ENCODE measurements around the gene HNRNPA1.
"Not testable (repeated sequence)": the region's sequence is repeated elsewhere in the genome, so short reads cannot be mapped to it uniquely, and the experiment has no call there.

The HNRNPA1 gene
- total RNA-seq: 82.9 to 281 (median 189) reads per million in 18 experiments

DNA sequence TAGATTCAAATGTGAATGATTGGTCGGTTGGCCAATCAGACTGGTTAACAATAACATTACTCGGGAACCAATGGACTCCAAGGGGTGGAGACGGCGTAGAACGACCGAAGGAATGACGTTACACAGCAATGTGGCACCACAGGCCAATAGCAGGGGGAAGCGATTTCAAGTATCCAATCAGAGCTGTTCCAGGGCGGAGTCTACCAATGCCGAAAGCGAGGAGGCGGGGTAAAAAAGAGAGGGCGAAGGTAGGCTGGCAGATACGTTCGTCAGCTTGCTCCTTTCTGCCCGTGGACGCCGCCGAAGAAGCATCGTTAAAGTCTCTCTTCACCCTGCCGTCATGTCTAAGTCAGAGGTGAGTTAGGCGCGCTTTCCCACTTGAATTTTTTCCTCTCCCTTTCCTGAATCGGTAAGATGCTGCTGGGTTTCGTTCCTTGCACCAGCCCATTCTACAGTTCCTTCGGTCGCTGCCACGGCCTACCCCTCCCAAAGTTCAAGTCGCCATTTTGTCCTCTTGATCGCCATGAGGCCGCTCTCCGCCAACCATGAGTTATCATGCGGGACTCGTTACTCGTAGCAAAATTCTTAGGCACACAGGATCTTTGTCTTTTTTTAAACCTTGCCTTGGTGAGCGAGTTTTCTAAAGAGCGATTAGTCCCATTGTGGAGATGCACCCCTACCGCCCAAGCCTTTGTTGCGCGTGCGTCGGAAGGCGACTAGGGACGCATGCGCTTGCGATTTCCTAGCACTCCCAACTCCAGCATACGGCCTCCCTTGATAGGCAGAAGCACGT, at the start of gene HNRNPA1:
TSS of gene HNRNPA1 (plus strand) at position 259 of the 793 bp plus-strand sequence. CDS start at position 341, 82 bp downstream.
- DNase-seq: peak; percentile 99 to 100

DNA sequence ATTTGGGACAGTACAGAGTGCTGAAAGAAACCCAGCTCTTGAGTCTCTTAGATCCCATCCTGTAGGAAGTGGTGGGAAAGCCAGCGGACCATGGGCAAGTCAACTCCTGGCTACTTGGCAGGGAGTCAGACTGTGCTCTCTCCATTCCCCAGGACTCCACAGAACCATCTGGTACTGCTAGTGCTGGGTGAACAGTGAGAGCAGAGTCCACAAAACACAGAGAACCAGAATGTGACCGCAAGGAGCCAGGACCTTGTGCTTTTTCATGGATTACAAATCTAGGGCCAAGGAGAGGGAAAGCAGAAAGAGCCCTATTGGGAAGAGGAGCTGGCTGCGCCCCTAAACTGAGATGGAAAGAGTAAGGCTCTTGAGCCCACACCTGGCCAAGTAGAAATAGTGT, 49.3 kb upstream of the HNRNPA1 start:
- not testable (repeated sequence) for DNase-seq

DNA sequence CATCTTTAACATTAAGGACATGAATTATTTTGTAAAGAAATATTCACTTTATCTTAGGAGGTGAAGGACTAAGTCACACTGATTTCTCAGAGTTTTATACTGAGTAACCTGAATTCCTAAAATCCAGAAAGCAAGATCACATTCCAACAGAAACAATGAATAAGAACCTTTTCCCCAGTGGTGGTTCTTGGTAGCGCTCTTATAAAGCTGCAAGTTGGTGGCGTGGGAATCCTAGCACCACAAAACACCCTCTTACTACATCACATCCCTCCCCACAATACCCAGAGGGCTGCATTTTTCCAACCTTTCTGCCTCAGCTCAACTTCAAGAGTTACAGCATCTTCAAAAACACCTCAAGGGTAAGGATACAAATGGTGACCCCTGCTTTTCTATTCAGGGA, 47.7 kb upstream of the HNRNPA1 start:
- DNase-seq: no peak

DNA sequence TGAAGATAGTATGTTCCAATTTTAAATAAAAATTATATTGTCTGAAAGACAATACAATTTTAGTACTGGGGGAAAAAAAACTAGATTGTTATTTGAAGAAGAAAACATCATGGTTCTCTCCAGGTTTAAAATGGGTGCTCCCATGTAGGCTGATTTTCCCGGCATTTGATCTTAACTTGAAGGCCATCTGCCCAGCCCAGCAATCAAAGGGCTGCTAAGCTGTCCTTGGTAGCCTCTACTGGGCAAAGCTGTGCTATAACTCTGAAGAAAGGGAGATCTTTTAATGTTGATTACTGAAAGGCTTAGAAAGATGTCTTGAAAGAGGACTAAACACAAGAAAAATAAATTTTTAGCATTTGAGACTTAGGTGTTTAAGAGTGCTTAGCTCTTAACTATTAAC, 42.0 kb upstream of the HNRNPA1 start:
- DNase-seq: no peak

DNA sequence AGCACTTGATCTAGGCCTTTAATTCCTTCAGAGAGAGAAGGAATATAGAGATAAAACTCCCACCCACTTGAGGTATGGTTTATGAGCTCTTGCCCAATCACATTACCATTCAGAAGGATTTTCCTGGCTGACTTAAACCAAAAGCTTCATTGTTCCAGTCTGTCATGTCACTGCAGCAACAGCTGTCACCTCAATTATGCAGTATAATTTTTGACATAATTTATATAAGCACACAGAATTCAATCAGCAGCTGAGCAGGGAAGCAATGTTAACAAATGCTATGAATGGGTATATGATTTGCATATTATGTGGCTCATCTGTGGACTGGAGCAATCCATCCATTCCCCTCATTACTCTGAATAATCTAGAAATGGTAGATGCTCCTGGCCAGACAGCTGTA, 40.9 kb upstream of the HNRNPA1 start:
- no peak for DNase-seq

DNA sequence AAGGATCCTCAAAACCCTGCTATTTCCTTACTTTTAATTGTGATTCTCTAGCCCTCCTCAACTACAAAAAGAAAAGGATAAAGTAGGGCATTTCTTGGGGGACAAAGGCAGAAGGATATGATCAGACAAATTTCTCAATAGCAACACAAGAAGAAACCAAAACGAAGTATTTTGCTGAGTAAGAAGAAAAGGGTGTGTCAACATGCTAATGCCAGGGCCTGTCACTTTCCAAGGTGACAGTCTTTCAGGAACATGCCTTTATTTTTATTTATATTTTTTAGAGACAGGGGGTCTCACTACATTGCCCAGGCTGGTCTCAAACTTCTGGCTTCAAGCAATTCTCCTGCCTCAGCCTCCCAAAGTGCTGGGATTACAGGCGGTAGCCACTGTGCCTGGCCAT, 40.4 kb upstream of the HNRNPA1 start:
- no peak for DNase-seq

DNA sequence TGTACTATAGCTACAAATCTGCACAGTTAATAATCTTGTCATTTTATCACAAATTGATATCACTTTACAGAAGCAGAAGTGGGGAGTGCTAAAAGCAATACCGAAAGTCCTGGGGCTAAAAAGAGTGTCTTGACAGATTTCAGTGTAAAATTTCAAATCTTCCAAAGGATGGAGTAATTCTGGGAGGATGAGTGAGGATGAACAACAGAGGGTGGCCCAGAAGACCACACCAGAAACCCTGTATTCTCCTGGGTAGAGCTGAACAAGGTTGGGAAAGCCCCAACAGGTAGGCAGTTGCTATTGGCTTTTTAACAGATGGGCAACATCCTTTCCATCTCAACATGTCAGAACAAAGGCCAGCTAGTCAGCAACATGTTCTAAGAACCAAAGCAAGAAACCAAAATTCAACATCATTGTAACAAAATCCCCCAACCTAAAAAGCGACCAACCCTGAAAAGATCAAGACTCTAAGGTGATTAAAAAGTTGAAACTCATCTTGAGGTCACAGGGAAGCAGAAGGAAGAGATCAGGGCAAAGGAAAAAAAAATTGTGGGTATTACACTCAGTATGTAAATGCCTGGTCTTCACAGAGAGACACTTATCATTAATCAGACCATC, 39.4 kb upstream of the HNRNPA1 start:
- no peak for DNase-seq

DNA sequence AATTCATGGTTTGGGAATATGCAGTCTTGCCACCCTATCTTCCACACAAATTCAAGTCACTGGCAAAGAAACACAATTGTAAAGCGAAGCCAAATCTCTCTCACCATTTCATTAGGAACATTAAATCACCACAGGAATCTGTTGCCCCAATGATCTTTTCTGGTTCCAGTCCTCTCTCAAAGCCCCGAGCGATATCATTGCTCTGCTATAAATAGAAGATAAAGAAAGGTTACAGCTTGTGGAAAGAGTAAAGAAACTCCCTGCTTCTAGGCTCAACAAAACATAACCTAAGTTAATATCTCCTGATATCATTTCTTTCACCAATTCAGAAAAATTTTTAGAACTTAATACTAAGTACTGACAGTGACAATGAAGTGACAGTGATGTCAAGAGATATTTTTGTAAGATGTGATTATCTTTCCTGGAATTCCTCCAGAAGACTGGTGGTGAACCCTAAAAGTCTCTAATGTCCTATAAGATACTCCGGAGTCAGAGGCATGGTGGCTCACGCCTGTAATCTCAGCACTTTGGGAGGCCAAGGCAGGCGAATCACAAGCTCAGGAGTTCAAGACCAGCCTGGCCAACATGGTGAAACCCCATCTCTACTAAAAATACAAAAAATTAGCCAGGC, 34.4 kb upstream of the HNRNPA1 start:
- DNase-seq: no peak

DNA sequence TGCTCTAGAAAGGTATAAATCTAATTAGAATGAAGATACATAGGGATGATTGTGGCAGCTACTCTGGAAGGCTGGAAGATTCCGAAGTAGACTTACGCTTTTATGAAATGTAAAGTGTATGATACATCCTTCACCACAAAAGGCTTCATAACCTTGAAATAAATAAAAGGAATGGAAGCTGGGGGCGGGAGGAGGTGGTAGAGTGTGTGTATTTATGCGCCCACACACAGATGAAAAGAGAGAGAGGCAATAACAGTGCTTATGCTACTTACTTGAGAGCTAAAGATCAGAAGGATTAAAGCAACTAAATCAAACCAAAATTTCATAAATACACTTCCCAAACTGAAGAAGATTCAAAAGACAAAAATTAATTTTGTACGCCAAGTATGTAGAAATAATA, 31.0 kb upstream of the HNRNPA1 start:
- no peak for DNase-seq

DNA sequence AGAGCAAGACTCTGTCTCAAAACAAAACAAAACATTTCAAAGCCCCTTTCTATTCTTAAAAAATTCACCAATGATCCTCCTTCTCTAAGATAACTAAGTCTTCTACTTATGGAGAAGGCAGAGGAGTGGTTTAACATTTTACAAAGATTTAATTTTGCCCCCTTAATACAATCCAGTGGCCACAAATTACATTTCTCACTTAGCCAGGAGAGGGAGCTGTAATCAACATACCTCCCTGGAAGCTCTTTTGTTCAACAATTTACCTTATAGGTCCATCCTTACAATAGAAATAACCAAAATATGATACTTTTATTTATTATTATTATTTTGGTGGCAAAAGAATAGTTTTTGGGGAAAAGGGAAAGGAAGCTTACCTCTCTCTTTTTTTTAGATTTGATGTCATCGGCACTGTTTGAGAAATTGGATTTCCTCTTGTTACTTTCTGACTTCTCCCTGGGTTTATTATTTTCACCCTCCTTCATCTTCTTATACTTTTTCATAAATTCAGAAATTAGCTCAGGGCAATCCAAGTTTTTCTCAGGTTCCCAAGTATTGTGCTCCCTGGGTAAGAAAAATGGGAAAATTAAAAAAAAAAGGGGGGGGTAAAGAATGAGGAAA, 28.8 kb upstream of the HNRNPA1 start:
- peak; percentile 44 for DNase-seq

DNA sequence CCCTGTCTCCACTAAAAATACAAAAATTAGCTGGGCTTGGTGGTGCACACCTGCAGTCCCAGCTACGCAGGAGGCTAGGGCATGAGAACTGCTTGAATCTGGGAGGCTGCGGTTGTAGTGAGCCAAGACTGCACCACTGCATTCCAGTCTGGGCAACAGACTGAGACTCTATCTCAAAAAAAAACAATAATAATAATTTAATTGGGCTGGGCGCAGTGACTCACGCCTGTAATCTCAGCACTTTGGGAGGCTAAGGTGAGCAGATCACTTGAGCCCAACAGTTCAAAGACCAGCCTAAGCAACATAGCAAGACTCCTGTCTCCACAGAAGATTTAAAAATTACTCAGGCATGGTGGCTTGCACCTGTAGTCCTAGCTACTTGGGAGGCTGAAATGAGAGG, 27.3 kb upstream of the HNRNPA1 start:
- no peak for DNase-seq

DNA sequence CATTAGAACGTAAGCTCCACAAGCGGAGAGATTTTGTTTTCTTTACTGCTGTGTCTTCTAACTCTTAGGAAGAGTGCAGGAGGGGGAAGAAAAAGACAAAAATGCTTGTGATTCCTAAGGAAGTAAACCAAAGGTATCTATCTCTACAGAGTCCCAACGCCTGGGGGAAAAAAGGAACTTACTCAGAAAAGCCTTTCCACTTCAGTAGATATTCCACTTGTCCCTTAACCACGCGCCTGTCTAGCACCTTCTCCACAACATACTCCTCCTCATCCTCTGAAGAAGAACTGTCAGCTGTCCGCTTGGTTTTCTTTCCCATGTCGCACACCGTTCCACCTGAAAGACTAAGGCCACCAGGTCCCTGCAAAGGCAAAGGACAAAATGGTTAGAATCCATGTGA, 23.2 kb upstream of the HNRNPA1 start:
- DNase-seq: no peak

DNA sequence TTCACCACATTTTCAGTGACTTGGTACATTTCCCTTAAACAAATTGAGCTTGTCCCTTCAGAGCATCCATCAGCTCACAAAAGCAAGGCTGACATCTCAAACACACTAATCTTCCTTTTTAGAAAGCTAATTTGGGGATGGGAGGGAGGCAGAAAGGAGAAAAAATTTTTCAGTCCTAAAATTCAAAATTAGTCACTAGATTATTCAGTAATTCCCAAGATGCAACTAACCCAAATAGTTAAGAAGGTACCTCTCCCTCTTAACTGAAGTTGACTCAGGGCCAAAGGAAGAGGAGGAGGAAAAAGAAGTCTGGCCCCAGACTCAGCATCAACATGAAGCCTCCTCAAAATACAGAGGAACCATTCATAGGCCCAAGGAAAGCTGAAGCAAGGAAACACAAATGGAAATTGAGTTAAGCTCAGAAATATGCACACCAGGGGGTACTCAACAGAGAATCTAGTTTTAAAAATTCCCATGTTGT, 22.3 kb upstream of the HNRNPA1 start:
- no peak for DNase-seq

DNA sequence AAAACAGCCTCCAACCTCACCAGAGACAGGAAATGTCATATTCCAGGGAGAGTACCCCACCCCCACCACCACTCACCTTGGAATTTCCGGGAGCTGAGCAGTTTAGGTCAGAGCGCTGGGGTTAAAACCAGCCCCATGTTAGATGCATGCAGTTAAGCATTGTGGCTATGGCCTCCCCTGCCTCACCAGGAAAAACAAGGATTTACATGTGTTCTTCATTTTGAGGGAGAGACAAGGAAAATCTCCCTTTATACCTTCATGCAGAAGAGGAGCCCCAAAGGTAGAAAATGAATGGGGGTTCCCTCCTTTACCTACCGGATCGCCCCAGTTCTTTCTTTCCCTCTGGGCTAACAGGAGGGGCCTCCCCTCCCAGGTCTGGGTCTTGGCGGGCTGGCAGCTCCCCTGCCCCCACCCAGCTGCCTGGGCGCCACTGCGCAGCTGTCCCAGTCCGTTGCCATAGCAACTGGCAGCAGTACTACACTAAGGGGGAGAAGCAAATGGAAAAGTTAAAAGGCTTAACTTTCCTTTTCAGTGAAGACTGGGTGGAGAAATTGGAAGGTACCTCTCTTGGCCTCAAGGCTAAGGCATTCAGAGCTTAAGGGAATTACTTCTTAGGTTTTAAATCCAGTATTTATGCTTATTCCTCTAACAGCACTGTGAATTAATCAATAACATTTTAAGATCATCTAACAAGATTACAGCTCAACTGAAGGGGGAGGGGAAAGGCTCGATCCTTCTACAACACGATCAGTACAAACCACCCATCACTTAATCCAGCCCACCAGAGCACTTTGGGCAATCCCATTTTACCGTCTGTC, 21.1 kb upstream of the HNRNPA1 start:
- DNase-seq: peak in 1 of 2 donors; percentile 6

DNA sequence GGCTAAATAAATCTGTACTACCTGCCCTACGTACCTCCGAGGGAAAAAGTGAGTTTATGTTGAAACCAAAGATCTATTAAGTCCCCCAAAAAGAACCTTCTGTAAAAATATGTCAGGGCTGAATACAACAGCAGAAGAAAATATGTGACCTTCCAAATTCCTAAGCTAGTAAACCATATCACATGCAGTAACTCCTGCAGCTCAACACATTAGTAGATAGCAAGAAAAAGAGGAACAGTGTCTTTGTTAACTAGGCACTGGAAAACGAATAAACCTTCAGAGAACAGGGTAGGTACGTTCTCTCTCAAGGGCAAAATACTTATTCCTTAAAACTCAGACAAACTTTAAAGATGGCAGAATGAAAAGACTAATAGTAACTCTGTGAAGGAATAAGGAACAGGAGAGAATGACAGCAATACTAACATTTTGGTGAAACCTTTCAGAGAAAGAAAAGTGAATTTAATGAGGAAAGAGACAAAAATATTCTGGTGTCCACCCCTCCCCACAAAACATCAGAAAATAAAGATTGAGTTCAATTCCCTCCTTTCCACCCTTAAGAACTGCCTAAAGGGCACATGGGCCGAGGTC, 18.6 kb upstream of the HNRNPA1 start:
- DNase-seq: peak in 1 of 2 donors; percentile 26

DNA sequence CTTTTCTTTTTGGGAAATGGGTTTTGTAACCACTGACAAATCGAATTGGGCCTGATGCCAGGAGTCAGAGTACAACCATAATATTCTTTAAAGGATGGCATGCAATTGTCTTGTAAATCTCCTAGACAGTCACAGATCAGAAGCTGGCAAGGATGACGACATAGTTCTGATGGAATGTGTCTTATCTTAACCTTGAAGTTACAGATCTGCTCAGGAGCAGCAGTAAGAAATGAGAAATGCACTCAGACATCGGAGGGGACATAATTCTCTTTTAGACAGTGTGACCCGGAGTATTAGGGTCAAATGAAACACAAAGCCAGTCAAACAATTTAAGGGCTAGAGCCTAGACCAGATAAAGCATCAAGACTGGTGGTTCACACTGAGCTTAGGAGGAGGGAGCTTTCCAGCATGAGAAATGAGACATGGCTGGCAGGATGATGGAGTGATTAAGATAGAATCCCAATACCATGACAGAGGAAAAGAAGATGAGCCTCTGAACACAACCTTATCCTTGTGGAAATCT, 18.1 kb upstream of the HNRNPA1 start:
- peak in 1 of 2 donors; percentile 7 for DNase-seq

DNA sequence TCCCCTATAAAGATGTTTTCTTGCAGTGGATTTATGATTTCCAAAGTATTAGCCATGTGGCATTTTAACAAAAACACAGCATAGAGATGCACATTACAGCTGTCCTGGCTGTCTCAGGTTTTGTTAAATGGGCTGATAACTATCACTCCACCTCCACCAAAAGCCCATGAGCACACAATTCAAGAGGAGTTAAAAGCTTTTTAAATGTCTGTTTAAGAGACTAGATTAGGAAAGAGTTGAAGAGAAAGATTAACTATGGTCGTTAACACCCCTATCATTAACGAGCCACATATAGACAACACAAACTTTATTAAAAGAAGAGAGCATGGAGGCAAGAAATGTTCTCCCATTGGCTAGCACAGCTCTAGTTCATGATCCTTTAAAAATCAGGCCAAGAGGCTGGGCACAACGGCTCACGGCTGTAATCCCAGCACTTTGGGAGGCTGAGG, 15.1 kb upstream of the HNRNPA1 start:
- DNase-seq: no peak

DNA sequence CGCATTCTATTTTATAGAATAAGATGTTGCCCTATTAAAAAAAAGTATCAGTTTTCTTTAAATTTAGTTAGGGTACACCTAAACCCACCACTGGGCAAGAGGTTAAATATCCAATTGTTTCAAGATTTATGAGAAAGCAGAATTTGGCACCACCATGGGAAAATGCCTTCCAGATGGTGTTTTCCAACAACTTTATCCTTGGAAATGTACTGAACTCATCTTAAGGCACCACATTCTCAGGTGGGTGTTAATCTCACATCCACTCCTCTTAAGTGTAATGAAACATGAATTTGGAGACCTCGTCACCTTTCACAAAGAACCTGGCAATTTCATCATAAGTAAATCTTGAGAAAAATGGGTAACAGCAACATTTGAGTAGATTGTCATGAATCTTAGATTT, 13.7 kb upstream of the HNRNPA1 start:
- no peak for DNase-seq

DNA sequence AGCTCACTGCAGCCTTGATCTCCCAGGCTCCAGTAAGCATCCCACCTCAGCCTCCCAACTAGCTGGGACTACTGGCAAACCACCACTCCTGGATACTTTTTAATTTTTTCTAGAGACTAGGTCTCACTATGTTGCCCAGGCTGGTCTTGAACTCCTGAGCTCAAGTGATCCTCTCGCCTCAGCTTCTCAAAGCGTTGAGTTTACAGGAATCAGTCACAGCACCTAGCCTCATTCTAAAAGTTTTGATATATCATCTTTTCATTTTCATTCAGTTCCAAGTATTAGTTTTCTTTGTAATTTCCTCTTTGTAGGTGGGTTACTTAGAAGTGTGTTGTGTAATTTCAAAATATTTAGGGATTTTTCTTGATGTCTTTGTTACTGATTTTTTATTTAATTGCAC, 10.2 kb upstream of the HNRNPA1 start:
- DNase-seq: no peak

DNA sequence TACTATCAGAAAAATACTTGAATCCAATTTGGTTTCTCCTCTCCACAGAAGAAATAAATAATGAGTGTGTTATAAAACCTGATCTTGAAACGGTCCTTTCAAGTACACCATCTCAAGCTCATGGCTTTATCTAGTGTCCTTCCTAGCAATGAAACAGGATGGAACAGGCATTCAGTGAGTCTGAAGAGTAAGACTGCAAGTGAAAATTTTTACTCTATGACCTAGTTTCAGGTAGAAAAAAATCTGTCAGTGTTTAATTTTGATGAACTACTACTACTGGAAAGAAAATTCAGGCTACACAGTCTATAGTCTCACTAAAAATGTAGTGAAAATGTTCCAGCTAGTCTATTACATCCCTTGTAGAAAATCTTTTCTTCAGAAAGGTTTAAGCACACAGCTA, 8.3 kb upstream of the HNRNPA1 start:
- DNase-seq: no peak

DNA sequence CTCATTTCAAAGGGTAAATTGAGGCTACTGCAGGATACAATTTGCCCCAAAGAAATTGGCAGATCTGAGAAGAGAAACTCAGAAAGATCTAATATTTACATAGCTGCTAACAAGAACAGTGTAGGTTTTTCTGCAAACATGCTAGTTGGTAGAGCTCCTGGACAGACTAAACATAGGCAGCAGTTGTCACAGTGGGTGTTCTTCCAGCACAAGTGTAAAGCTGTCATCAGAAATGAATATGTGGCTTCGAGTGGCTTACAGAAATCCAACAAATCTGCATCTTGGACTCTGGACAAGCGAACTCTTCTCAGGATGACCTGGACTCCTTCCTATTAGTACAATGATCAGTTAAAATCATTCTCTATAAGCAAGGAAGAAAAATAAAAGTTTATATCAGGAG, 6.5 kb upstream of the HNRNPA1 start:
- DNase-seq: no peak

DNA sequence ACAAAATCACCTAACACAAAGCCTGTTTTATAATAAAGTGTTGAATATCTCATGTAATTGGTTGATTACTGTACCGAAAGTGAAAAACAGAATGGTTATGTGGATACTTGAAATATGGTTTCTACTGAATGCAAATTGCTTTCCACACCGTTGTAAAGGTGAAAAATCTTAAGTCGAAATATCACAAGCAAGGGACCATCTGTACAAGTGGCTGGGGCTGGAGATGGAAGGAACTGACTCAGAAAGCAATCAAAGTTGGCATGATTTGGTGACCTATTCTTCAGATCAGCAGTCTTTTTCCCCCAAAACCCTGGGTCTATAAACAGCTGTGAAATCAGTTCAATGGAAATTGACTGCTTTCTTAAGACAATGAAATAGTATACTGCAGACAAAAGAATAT, 4.2 kb upstream of the HNRNPA1 start:
- no peak for DNase-seq
